ENCODE measurements around the gene CISTR.

CISTR gene

DNA sequence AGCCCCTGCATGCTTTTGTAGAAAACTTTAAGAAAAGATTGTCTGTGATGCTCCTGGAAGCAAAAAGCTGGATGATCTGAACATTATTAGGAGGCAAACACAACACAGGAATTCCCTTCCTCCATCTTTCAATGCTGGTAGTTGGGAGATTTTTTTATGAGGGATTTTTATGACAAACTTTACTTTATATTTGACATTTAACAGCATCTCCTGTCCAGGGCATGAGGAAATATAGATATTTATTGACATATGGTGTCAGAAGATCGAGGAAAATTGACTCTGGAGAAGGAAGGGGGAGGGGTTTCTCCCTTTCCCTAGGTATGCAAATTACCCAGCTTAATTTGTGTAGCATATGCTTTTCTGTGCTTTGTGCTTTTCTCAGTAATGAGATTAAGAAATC, 37.8 kb upstream of the CISTR start:
- Histone ChIP-seq H3K36me3 (no peaks in the 10 kb centered on the region), H3K4me3 (no peak overlapping the region), H3K4me1 (no peaks in the 10 kb centered on the region), H3K9me3 (no peaks in the 10 kb centered on the region), H3K27me3 (peaks cover 0 to 26% of the 10 kb centered on the region in 2 donors), H3K27ac (no peak overlapping the region)
- TF ChIP-seq, protein P1, sequence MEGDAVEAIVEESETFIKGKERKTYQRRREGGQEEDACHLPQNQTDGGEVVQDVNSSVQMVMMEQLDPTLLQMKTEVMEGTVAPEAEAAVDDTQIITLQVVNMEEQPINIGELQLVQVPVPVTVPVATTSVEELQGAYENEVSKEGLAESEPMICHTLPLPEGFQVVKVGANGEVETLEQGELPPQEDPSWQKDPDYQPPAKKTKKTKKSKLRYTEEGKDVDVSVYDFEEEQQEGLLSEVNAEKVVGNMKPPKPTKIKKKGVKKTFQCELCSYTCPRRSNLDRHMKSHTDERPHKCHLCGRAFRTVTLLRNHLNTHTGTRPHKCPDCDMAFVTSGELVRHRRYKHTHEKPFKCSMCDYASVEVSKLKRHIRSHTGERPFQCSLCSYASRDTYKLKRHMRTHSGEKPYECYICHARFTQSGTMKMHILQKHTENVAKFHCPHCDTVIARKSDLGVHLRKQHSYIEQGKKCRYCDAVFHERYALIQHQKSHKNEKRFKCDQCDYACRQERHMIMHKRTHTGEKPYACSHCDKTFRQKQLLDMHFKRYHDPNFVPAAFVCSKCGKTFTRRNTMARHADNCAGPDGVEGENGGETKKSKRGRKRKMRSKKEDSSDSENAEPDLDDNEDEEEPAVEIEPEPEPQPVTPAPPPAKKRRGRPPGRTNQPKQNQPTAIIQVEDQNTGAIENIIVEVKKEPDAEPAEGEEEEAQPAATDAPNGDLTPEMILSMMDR (IDR thresholded peaks at IDR 0.05), result no peak
- DNase-seq, result no peak
- intact Hi-C loops (cut with DNase I; ENCODE audit: low total_unique reads), result no loop called here

DNA sequence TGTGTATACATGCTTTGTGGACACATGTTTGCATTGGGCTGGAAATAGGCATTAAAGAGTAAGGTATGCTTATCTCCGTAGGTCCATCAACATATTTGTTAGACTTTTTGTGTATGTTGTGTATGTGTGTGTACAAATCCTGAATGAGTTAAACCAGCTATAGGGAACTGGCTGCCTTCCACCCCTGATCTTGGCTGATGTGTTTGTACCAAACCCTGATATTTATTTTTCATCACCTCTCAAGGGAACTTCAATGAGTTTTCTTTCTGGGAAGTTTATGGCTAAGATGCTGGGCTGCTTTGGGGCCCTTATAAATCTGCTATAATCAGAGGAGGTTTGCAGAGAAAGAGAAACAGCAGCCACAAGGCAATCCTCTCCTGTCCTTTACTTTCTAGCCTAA, 37.1 kb upstream of the CISTR start:
- no peak overlapping the region for H3K4me3 ChIP-seq
- no peak overlapping the region for H3K27ac ChIP-seq
- intact Hi-C loops (cut with DNase I; ENCODE audit: low total_unique reads), result no loop called here
- no peaks in the 10 kb centered on the region for H3K9me3 ChIP-seq
- H3K4me1 ChIP-seq, result no peaks in the 10 kb centered on the region
- no peaks in the 10 kb centered on the region for H3K36me3 ChIP-seq
- no peak for DNase-seq
- TF ChIP-seq, protein P1 (IDR thresholded peaks at IDR 0.05), result no peak
- peaks cover 0 to 26% of the 10 kb centered on the region in 2 donors for H3K27me3 ChIP-seq

DNA sequence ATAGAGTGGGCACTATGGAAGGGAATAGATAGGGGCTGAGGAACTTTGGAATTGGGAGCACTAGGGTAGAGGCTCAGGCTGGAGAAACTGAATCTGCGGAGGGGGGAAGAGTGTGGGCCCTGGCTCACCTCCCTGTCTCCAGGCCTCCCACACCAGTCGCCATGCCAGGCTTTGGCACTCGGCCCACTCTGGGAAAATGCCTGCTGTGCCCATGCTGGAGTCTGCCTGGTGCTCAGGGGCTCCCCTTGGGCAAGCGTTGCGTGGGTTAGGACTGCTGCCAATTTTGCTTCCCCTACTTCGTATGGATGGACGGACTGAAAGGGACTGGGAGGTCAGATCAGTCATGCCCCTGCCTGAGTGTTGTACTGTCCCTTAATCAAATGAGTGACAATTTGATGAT, 34.6 kb upstream of the CISTR start:
- Histone ChIP-seq H3K4me3 (no peak overlapping the region), H3K27ac (no peak overlapping the region), H3K27me3 (peaks cover 0 to 43% of the 10 kb centered on the region in 2 donors), H3K4me1 (no peaks in the 10 kb centered on the region), H3K36me3 (no peaks in the 10 kb centered on the region), H3K9me3 (no peaks in the 10 kb centered on the region)
- DNase-seq, result no peak
- intact Hi-C loops (cut with DNase I; ENCODE audit: low total_unique reads), result no loop called here
- TF ChIP-seq, protein P1 (IDR thresholded peaks at IDR 0.05), result no peak

DNA sequence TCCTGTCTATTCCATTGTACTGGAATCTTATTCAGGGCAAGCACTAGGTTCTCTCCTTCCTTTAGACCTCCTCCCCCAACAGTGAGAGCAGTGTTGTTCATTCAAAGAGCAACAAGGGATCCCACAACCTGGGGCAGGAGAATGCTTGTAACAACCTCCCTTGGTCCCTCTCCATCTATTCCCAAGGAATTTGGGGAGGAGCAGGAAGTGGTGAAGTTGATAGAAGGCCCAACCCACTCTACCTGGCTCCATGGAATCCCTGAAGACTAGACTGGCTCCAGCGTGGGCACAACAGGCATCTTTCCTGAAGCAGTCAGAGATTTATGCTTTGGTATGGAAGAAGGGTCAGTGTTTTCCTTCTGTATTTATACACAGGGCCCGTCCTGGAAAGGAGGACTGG, 33.4 kb upstream of the CISTR start:
- TF ChIP-seq, protein P1 (IDR thresholded peaks at IDR 0.05), result no peak
- no peaks in the 10 kb centered on the region for H3K9me3 ChIP-seq
- H3K4me3 ChIP-seq, result no peak overlapping the region
- DNase-seq, result no peak
- no peaks in the 10 kb centered on the region for H3K36me3 ChIP-seq
- no peaks in the 10 kb centered on the region for H3K4me1 ChIP-seq
- H3K27me3 ChIP-seq, result peaks cover 0 to 35% of the 10 kb centered on the region in 2 donors
- H3K27ac ChIP-seq, result no peak overlapping the region
- intact Hi-C loops (cut with DNase I; ENCODE audit: low total_unique reads), result no loop called here

DNA sequence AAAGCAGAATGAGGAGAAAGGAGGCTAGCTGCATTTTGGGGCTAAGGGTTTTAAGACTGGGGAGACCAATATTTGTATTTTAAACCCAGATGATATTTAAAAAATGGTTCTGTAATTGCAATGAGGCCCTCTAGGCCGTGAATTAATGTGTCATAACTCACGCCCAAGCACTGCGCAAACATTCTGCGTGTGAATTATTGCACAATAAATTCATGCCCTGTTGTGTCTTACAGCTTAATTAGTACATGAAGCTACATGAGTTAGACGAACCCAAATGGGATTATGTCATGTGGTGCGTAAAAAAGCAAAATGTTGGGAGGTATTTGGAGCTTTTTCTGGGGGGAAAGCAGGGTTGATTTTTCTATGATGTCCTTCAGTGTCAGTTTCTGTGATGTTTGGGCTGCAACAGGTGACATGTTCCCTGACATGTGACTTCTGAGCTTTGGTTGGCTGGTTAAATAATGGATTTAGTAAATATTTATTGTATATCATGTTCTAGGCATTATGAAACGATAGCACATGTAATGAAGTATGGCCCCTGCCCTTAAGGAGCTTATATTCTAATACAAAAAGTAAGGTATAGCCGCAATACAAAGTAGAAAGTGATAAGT, 30.4 kb upstream of the CISTR start:
- H3K27ac ChIP-seq, result no peak overlapping the region
- peaks cover 0 to 26% of the 10 kb centered on the region in 2 donors for H3K27me3 ChIP-seq
- no peak overlapping the region for H3K4me3 ChIP-seq
- DNase-seq, result no peak
- H3K36me3 ChIP-seq, result no peaks in the 10 kb centered on the region
- TF ChIP-seq, protein P1 (IDR thresholded peaks at IDR 0.05), result no peak
- H3K9me3 ChIP-seq, result no peaks in the 10 kb centered on the region
- intact Hi-C loops (cut with DNase I; ENCODE audit: low total_unique reads), result no loop called here
- H3K4me1 ChIP-seq, result no peaks in the 10 kb centered on the region
